ENCODE data around the gene ANKRD33.
"Not testable (repeated sequence)": the region's sequence is repeated elsewhere in the genome, so short reads cannot be mapped to it uniquely, and the experiment has no call there.

ANKRD33 gene

GRCh38 chr12:51883998-51884675, 3.8 kb upstream of the ANKRD33 start:
- no peak for DNase-seq

DNA sequence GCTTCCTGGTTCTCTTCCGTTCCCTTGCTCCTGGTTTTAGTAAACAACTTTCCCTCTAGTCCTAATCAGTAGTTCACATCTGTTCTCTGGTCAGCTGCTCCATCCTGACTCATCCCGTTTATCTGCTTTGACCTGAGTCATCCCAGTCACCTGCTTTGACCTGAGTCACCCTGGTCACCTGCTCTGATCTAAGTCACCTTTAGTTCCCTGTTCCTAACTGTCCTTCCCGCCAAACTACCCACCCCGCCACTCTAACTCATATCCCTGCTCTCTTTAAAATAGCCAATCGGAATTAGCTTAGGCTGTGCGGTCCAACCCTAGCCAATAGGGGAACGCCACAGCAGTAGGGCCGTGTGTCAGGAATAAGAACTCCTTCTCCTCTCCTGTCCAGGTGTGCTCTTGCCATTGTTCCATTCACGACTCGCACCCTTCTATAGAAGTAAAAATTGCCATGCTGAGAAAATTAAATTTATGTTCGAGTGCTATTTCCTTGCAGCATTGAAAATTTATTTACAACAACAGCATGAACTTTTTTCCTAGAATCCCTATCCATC, 3.1 kb upstream of the ANKRD33 start:
- no peak for DNase-seq

GRCh38 chr12:51885294-51886020, 2.4 kb upstream of the ANKRD33 start:
- not testable (repeated sequence) for DNase-seq

DNA sequence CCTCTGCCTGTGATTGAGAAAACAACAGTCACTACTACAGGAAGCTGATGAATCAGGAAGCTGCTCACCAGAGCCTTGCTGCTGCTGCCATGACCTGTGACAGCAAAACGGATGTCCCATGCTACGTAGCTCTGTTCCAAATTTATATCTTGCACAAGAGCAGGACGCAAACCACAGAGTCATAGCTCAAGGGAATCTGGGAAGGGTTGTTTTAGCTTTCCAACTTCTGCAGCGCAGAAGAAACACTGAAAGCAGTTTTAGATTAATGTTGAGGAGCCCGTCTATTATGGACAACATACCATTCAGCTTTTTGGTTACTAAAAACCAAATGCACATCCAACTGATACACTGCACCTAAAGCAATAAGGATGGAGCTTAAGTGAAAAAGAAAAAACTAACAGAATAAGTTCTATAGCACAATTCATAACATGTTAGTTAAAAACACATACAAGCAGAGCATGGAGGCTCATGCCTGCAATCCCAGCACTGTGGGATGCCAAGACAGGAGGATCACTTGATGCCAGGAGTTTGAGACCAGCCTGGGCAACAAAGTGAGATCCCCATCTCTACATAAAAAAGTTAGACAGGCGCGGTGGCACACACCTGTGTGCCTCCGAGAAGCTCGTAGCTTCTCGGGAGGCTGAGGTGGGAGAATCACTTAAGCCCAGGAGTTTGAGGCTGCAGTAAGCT, 1.7 kb upstream of the ANKRD33 start:
- no peak for DNase-seq

GRCh38 chr12:51888316-51889215, 663 bp downstream of the ANKRD33 start:
- DNase-seq: no peak

GRCh38 chr12:51889216-51890132, 1.6 kb downstream of the ANKRD33 start:
- no peak for DNase-seq

DNA sequence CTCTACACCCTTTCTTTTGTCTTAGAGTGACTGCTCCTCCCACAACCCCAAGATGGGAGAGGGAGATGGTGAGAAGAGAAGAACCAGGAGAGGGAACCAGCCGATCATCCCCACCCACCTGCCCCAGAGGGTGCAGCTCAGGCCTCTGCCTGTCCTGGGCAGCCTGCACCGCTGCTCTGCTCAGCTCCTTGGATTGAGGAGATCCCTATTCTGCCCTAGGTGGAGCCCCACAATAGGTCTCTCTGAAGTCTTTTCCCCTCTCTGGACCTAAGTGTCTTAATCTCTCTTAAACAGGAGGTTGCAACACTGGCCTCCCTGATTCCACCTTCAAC, 2.2 kb downstream of the ANKRD33 start:
- no peak for DNase-seq

- DNase-seq: no peak
Observed at GRCh38 chr12:51890511-51891171, 2.7 kb downstream of the ANKRD33 start.

DNA sequence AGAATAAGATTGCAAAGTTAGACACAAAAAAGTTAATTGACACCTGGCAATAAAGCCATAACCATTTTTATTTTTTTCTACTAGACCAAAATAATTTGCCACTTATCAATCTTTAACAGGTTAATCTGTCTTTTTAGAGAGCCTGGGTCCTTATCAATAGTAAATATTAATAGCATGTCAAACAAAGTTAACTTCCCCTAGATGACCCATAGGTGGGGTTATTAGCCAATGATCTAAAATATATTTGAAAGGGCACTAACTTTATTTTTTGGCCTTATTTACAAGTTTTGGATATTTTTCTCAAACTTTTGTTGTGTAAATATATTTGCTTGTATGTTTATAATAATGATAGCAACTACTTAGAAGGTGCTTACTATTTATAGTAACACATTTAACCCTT, 3.9 kb downstream of the ANKRD33 start:
- DNase-seq: no peak

- no peak for DNase-seq
Observed at GRCh38 chr12:51893786-51894185, 5.9 kb downstream of the ANKRD33 start.

DNA sequence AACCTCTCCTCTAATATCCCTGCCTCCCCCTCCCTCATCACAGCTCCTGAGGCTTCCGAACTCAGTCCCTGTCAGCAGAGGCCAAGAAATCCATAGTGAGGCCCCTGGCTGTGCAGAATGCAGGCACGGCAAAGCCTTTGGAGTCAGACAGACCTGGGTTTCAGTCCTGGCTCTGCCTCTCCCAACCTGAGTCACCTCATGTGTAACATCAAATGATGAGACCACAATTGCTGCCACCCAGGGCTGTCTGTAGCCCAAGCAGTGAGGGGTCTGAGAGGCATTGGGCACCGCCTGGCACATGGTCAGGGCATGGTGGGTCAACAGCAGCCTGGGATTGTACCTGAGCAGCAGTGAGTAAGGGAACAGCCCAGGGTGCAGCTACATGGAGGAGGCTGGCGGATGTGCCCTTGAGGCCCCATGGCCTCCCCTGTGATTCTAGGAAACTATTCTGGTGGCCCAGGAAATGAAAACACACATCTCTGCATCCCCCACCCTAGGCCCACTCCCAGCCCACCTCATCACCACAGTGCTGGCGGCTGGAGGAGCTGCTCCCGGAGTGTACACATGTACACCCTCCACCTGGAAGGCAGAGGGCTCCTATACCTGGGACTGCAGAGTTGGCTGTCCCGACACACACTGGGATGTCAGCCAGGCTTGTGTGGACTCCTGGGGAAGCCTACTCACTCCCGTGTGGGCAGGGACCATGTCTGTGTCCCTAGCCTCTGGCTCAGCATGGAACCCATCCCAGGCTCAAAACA, 7.7 kb downstream of the ANKRD33 start:
- DNase-seq: no peak

DNA sequence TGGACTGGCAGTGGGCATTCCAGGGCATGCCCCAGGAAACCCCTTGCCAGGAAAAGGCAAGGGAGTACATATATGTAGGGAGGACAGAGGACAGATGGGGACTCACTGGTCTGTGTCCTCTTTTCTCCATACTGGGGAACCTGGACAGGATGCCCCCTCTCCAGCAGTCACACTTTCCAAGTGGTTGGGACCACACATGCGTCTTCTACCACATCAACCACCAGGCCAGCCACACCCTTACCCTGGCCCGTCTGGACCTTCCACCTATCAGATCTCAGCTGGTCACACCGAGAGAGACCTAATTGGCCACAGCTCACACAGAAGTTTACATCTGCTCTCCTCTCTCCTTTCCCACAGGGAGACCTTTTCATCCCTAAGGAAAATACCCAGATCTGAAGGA, 8.3 kb downstream of the ANKRD33 start:
- DNase-seq: no peak

- no peak for DNase-seq
Observed at GRCh38 chr12:51897181-51897580, 9.3 kb downstream of the ANKRD33 start.

- DNase-seq: no peak
Observed at GRCh38 chr12:51898506-51898905, 10.6 kb downstream of the ANKRD33 start.

GRCh38 chr12:51898937-51899336, 11.0 kb downstream of the ANKRD33 start:
- DNase-seq: no peak

- no peak for DNase-seq
Observed at GRCh38 chr12:51900323-51900889, 12.5 kb downstream of the ANKRD33 start.

DNA sequence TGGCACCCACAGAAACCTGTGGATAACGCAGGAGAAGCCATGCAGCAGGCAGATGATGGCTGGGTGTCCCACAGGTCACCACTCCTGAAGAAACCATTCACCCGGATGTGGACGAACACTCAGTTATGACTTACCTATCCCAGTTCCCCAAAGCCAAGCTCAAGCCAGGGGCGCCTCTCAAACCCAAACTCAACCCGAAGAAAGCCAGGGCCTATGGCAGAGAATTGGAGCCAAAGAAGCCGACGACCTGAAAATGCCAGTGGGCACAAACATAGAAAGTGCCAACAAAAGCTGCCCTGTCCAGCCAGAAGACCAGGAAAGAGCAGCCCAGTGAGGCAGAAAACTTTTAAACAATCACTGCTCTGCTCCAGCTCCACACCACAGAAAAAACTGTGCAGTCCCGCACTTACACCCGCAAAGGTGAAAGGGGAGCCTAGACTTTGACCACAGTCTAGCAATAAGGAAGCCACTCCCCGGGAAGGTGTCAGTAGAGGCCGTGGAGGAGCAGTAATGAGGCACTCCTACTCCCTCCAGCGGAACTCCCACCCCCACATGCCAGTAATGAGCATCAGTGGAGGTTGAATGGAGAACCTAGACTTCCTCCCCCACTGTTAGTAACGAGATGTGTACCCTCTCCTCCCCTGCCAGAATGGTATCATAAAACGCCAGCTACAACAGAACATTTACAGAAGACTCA, 13.4 kb downstream of the ANKRD33 start:
- no peak for DNase-seq

- DNase-seq: no peak
Observed at GRCh38 chr12:51901881-51902280, 14.0 kb downstream of the ANKRD33 start.

GRCh38 chr12:51904951-51905470, 17.1 kb downstream of the ANKRD33 start:
- DNase-seq: no peak
